IPS-18a (cell line): Measurements from ENCODE around the gene SPHKAP.

Experiments
- H3K27ac ChIP-seq: one replicate; pipeline ENCODE4 v1.5.1; 2013; ENCODE audit warnings: low read length
- H3K27me3 ChIP-seq: one replicate; pipeline ENCODE4 v1.6.1; 2013; ENCODE audit warnings: mild to moderate bottlenecking, low read length; ENCODE audit not compliant: control insufficient read depth, insufficient read depth
- H3K36me3 ChIP-seq: one replicate; pipeline ENCODE4 v1.6.1; 2013; ENCODE audit warnings: low read depth, low read length; ENCODE audit not compliant: control insufficient read depth
- H3K4me1 ChIP-seq: one replicate; pipeline ENCODE4 v1.6.1; 2013; ENCODE audit warnings: low read depth, low read length; ENCODE audit not compliant: control insufficient read depth
- H3K4me3 ChIP-seq: one replicate; pipeline ENCODE4 v1.5.1; 2013; ENCODE audit warnings: low read length
- H3K9ac ChIP-seq: one replicate; pipeline ENCODE4 v1.6.1; 2013; ENCODE audit warnings: mild to moderate bottlenecking, low read length, moderate library complexity
- H3K9me3 ChIP-seq: one replicate; pipeline ENCODE4 v1.6.1; 2013; ENCODE audit warnings: low read depth, low read length; ENCODE audit not compliant: control insufficient read depth

SPHKAP gene

GRCh38 chr2:228064024-228064423 lies 117.5 kb downstream of the SPHKAP start:
- no peaks in the 10 kb centered on the region for H3K27me3 ChIP-seq
- H3K36me3 ChIP-seq: no peaks in the 10 kb centered on the region
- no peak overlapping the region for H3K27ac ChIP-seq
- H3K4me1 ChIP-seq: no peaks in the 10 kb centered on the region
- H3K4me3 ChIP-seq: no peak overlapping the region
- H3K9ac ChIP-seq: no peak overlapping the region
- no peaks in the 10 kb centered on the region for H3K9me3 ChIP-seq

GRCh38 chr2:228063558-228063957 lies 117.9 kb downstream of the SPHKAP start:
- H3K27me3 ChIP-seq: no peaks in the 10 kb centered on the region
- H3K4me3 ChIP-seq: no peak overlapping the region
- no peaks in the 10 kb centered on the region for H3K36me3 ChIP-seq
- H3K4me1 ChIP-seq: no peaks in the 10 kb centered on the region
- no peak overlapping the region for H3K9ac ChIP-seq
- H3K27ac ChIP-seq: no peak overlapping the region
- no peaks in the 10 kb centered on the region for H3K9me3 ChIP-seq

- Histone ChIP-seq H3K4me1 (no peaks in the 10 kb centered on the region), H3K9ac (no peak overlapping the region), H3K36me3 (no peaks in the 10 kb centered on the region), H3K9me3 (no peaks in the 10 kb centered on the region), H3K27ac (no peak overlapping the region), H3K27me3 (no peaks in the 10 kb centered on the region), H3K4me3 (no peak overlapping the region)
Observed at GRCh38 chr2:228059735-228060134, 121.8 kb downstream of the SPHKAP start.

- no peak overlapping the region for H3K4me3 ChIP-seq
- no peaks in the 10 kb centered on the region for H3K4me1 ChIP-seq
- H3K36me3 ChIP-seq: no peaks in the 10 kb centered on the region
- H3K27ac ChIP-seq: no peak overlapping the region
- H3K9me3 ChIP-seq: no peaks in the 10 kb centered on the region
- no peak overlapping the region for H3K9ac ChIP-seq
- H3K27me3 ChIP-seq: no peaks in the 10 kb centered on the region
Observed at GRCh38 chr2:228056293-228057097, 125.0 kb downstream of the SPHKAP start.

- no peak overlapping the region for H3K27ac ChIP-seq
- no peak overlapping the region for H3K4me3 ChIP-seq
- H3K27me3 ChIP-seq: no peaks in the 10 kb centered on the region
Observed at GRCh38 chr2:228048838-228049490, 132.5 kb downstream of the SPHKAP start.

GRCh38 chr2:228040995-228041394 lies 140.5 kb downstream of the SPHKAP start:
- Histone ChIP-seq H3K36me3 (no peaks in the 10 kb centered on the region), H3K27me3 (no peaks in the 10 kb centered on the region), H3K4me1 (no peaks in the 10 kb centered on the region), H3K9ac (no peak overlapping the region), H3K4me3 (no peak overlapping the region), H3K9me3 (no peaks in the 10 kb centered on the region), H3K27ac (no peak overlapping the region)

More at GRCh38 chr2:228048838-228049490, 132.5 kb downstream of the SPHKAP start:
- no peak overlapping the region for H3K9ac ChIP-seq
- H3K9me3 ChIP-seq: no peaks in the 10 kb centered on the region
- H3K4me1 ChIP-seq: no peaks in the 10 kb centered on the region
- no peaks in the 10 kb centered on the region for H3K36me3 ChIP-seq

- H3K4me1 ChIP-seq: no peaks in the 10 kb centered on the region
- H3K4me3 ChIP-seq: no peak overlapping the region
- no peak overlapping the region for H3K9ac ChIP-seq
- H3K27me3 ChIP-seq: no peaks in the 10 kb centered on the region
- no peak overlapping the region for H3K27ac ChIP-seq
- no peaks in the 10 kb centered on the region for H3K36me3 ChIP-seq
- H3K9me3 ChIP-seq: no peaks in the 10 kb centered on the region
Observed at GRCh38 chr2:228039752-228040534, 141.5 kb downstream of the SPHKAP start.

GRCh38 chr2:228038967-228039366 lies 142.5 kb downstream of the SPHKAP start:
- no peaks in the 10 kb centered on the region for H3K4me1 ChIP-seq
- H3K9me3 ChIP-seq: no peaks in the 10 kb centered on the region
- no peaks in the 10 kb centered on the region for H3K27me3 ChIP-seq
- H3K36me3 ChIP-seq: no peaks in the 10 kb centered on the region
- no peak overlapping the region for H3K9ac ChIP-seq
- no peak overlapping the region for H3K27ac ChIP-seq
- H3K4me3 ChIP-seq: no peak overlapping the region

GRCh38 chr2:228037915-228038314 lies 143.6 kb downstream of the SPHKAP start:
- Histone ChIP-seq H3K36me3 (no peaks in the 10 kb centered on the region), H3K9ac (no peak overlapping the region), H3K27ac (no peak overlapping the region), H3K4me3 (no peak overlapping the region), H3K27me3 (no peaks in the 10 kb centered on the region), H3K9me3 (no peaks in the 10 kb centered on the region), H3K4me1 (no peaks in the 10 kb centered on the region)

GRCh38 chr2:228023619-228024018 lies 157.9 kb downstream of the SPHKAP start:
- Histone ChIP-seq H3K4me1 (no peaks in the 10 kb centered on the region), H3K4me3 (no peak overlapping the region), H3K36me3 (no peaks in the 10 kb centered on the region), H3K9ac (no peak overlapping the region), H3K27me3 (no peaks in the 10 kb centered on the region), H3K9me3 (no peaks in the 10 kb centered on the region), H3K27ac (no peak overlapping the region)

GRCh38 chr2:228018311-228018710 lies 163.2 kb downstream of the SPHKAP start:
- Histone ChIP-seq H3K4me3 (no peak overlapping the region), H3K9ac (no peak overlapping the region), H3K4me1 (no peaks in the 10 kb centered on the region), H3K27me3 (no peaks in the 10 kb centered on the region), H3K36me3 (no peaks in the 10 kb centered on the region), H3K9me3 (no peaks in the 10 kb centered on the region), H3K27ac (no peak overlapping the region)
